PC-9 (cell line): ENCODE measurements around the gene SELENOM. TPM values are rescaled to one million over a fixed set of nuclear protein-coding genes. Genes with fewer than 3 reads are reported as not detected.

Source experiments
- BruUV-seq: library from RNA; stranded (reverse); fragments of 400-500 nt; replicated peaks from 2 replicates; lab custom pipeline; 2021; lab: Mats Ljungman, UMichigan
- CTCF ChIA-PET: fragments of 300-600 bp; sonication (Branson Sonifier 250); formaldehyde crosslinking; loops from one replicate; lab custom pipeline; 2022; ENCODE audit warnings: antibody characterized with exemption; lab: Charles Lee
- POLR2A ChIA-PET: fragments of 300-600 bp; sonication (Branson Sonifier 250); formaldehyde crosslinking; loops from one replicate; lab custom pipeline; 2022; ENCODE audit warnings: antibody characterized with exemption; ENCODE audit not compliant: unreplicated experiment; lab: Charles Lee
- DNase-seq, 2 experiments: peaks; one replicate each; pipeline versions ENCODE4 v3.0.0 to v3.0.0-alpha.2; 2015 to 2022; ENCODE audit warnings: mixed read lengths in 1 of 2
- H2AFZ ChIP-seq: fragments of 200-600 bp; sonication (generic); 2 replicates; pipeline ENCODE4 v1.8.1; 2017; ENCODE audit warnings: antibody characterized with exemption
- H3F3A ChIP-seq: fragments of 200-600 bp; sonication (generic); 2 replicates; pipeline ENCODE4 v1.8.1; 2017; ENCODE audit warnings: antibody characterized with exemption, mild to moderate bottlenecking, low read depth; ENCODE audit not compliant: insufficient read depth
- H3K27ac ChIP-seq: fragments of 200-600 bp; sonication (generic); 2 replicates; pipeline ENCODE4 v1.6.1; 2016; ENCODE audit warnings: mixed run types
- H3K27me3 ChIP-seq: fragments of 200-600 bp; sonication (generic); 2 replicates; pipeline ENCODE4 v1.6.1; 2016; ENCODE audit warnings: low read depth, mixed run types; ENCODE audit not compliant: insufficient read depth
- H3K36me3 ChIP-seq: fragments of 200-600 bp; sonication (generic); 2 replicates; pipeline ENCODE4 v1.6.1; 2016; ENCODE audit warnings: low read depth, mixed run types
- H3K4me1 ChIP-seq: fragments of 200-600 bp; sonication (generic); replicated peaks from 2 replicates; pipeline ENCODE4 v1.6.1; 2016; ENCODE audit warnings: mixed run types; ENCODE audit not compliant: insufficient read depth
- H3K4me2 ChIP-seq: fragments of 200-600 bp; sonication (generic); 2 replicates; pipeline ENCODE4 v1.6.1; 2017; ENCODE audit warnings: mixed run types
- H3K4me3 ChIP-seq: fragments of 200-600 bp; sonication (generic); 2 replicates; pipeline ENCODE4 v1.6.1; 2016; ENCODE audit warnings: mixed run types
- H3K79me2 ChIP-seq: fragments of 200-600 bp; sonication (generic); 2 replicates; pipeline ENCODE4 v1.6.1; 2017; ENCODE audit warnings: low read depth, mixed run types
- H3K9me2 ChIP-seq: fragments of 200-600 bp; sonication (generic); 2 replicates; pipeline ENCODE4 v1.8.1; 2017; ENCODE audit warnings: mild to moderate bottlenecking; ENCODE audit not compliant: insufficient read depth
- H3K9me3 ChIP-seq: fragments of 200-600 bp; sonication (generic); 2 replicates; pipeline ENCODE4 v1.8.1; 2016; ENCODE audit warnings: low read depth; ENCODE audit not compliant: insufficient read depth
- H4K20me1 ChIP-seq: fragments of 200-600 bp; sonication (generic); 2 replicates; pipeline ENCODE4 v1.8.1; 2017; ENCODE audit not compliant: insufficient read depth
- CTCF ChIP-seq: fragments of 200-600 bp; sonication (generic); conservative IDR thresholded peaks from 2 replicates; pipeline ENCODE4 v1.6.1; 2017; ENCODE audit warnings: mixed run types, antibody characterized with exemption, mild to moderate bottlenecking, moderate library complexity
- EZH2 ChIP-seq: fragments of 200-600 bp; sonication (generic); IDR thresholded peaks from 2 replicates; pipeline ENCODE4 v1.8.0; 2017; ENCODE audit warnings: antibody characterized with exemption, low read depth
- intact Hi-C: fragments of 100-400 bp; cut with micrococcal nuclease; formaldehyde crosslinking; loops from one replicate; pipeline ENCODE4 v1.10.0; 2022; ENCODE audit not compliant: unreplicated experiment
- total RNA-seq: library from RNA; stranded (reverse); gene quantifications from 2 replicates; pipeline ENCODE4 v1.2.3, GENCODE V29; 2021

SELENOM gene
- total RNA-seq, 1 experiment from 2014 or later, result 20.7 TPM

GRCh38 chr22:31056986-31057599 is 50.3 kb downstream of the SELENOM start:
- POLR2A ChIA-PET, result no interaction called here
- H3K36me3 ChIP-seq, result no peaks in the 10 kb centered on the region
- peaks cover 14% of the 10 kb centered on the region; the same call in 1 of the 2 replicates for H3F3A ChIP-seq
- H3K9me3 ChIP-seq, result no peaks in the 10 kb centered on the region
- CTCF ChIA-PET, result interaction anchor here (0.7 kb wide), 1 partner anchor 28 kb away, joined by 4 read pairs; no protein-coding TSS in a partner anchor
- H4K20me1 ChIP-seq, result no peaks in the 10 kb centered on the region
- no peak overlapping the region for H3K4me3 ChIP-seq
- peaks cover 17% of the 10 kb centered on the region for H3K4me1 ChIP-seq
- no peaks in the 10 kb centered on the region for H3K9me2 ChIP-seq
- intact Hi-C loops, result no loop called here
- no peaks in the 10 kb centered on the region for H3K79me2 ChIP-seq
- H3K27me3 ChIP-seq, result no peaks in the 10 kb centered on the region
- TF ChIP-seq EZH2 (no peak), CTCF (no peak)
- H2AFZ ChIP-seq, result no peak overlapping the region
- no TSS peak for BruUV-seq
- H3K4me2 ChIP-seq, result no peak overlapping the region
- DNase-seq, result no peak
- no peak overlapping the region for H3K27ac ChIP-seq

DNA sequence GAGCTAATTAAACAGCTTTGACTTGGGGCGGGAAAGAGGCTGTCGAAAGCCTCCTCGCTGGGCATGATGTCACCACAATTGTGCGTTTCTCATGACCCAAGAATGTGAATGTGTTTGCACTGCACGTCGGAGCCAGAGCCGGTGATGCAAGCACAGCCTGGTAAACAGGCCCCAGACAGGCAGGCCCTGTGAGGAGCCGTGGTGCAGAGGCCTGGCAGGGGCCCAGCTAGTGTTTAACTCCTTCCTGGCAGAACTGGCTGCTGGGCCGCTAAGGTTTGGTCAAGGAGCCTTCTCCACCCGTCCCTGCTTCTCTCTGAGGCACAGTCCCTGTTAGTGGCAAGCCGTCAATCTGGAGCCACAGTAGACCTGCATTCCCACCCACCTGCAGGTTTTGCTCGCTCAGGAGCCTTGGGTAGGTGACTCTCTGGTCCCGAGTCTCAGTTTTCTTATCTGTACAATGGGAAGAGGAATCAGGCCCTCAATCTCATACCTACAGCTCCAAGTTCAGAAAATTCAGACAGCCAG is 51.7 kb downstream of the SELENOM start:
- Histone ChIP-seq H3K4me3 (no peak overlapping the region), H4K20me1 (no peaks in the 10 kb centered on the region), H3K9me3 (no peaks in the 10 kb centered on the region), H3K4me1 (peaks cover 14% of the 10 kb centered on the region), H3K4me2 (peak overlapping the region; percentile 60), H3F3A (peaks cover 12% of the 10 kb centered on the region; the same call in 1 of the 2 replicates), H3K27ac (no peak overlapping the region), H3K79me2 (no peaks in the 10 kb centered on the region), H2AFZ (no peak overlapping the region), H3K9me2 (no peaks in the 10 kb centered on the region), H3K36me3 (no peaks in the 10 kb centered on the region), H3K27me3 (no peaks in the 10 kb centered on the region)
- DNase-seq, result peak; percentile 81 to 97
- intact Hi-C loops, result no loop called here
- TF ChIP-seq CTCF (no peak), EZH2 (no peak)
- ChIA-PET POLR2A (interaction anchor here (0.7 to 1.0 kb wide), 2 partner anchors 23 to 86 kb away, joined by 3 to 6 read pairs; partner anchors contain the start of gene TUG1), CTCF (interaction anchor here (0.6 kb wide), 1 partner anchor 250 kb away, joined by 3 read pairs; no protein-coding TSS in a partner anchor)
- BruUV-seq, result no TSS peak

DNA sequence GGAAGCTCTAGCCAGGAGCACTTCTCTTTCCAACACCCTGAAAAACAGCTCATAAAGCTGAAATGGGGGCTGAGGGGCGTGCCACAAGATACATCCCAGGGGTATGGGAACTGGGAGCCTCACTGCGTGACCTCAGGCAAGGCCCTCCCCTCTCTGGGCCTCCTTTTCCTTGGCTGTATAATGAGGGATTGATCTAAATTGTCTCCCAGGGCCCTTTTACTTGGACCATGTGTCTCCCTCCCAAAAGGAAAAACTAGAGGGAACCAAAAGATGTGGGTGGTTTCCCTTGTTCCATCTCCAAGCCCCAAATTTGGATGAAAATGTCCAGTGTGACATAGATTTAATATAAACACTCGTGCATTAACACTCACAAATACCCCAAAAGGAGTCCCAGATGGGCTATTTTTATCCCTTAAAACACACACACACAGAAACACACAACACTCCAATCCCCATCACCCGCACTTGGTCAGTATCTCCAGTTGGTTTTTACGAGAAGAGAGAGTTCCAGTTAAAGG is 52.2 kb downstream of the SELENOM start:
- BruUV-seq, result no TSS peak
- ChIA-PET CTCF (interaction anchor here (0.6 to 0.7 kb wide), 2 partner anchors 8 to 249 kb away, joined by 3 to 9 read pairs; no protein-coding TSS in a partner anchor), POLR2A (interaction anchor here (0.7 to 1.0 kb wide), 2 partner anchors 22 to 86 kb away, joined by 3 to 6 read pairs; partner anchors contain the start of gene TUG1)
- intact Hi-C loops, result no loop called here
- H3K4me3 ChIP-seq, result no peak overlapping the region
- DNase-seq, result no peak
- no peaks in the 10 kb centered on the region for H3K36me3 ChIP-seq
- no peak for TF ChIP-seq CTCF
- TF ChIP-seq EZH2, result no peak
- H2AFZ ChIP-seq, result no peak overlapping the region
- no peaks in the 10 kb centered on the region for H3K27me3 ChIP-seq
- peaks cover 12% of the 10 kb centered on the region for H3K4me1 ChIP-seq
- H4K20me1 ChIP-seq, result no peaks in the 10 kb centered on the region
- no peaks in the 10 kb centered on the region for H3K9me2 ChIP-seq
- peak overlapping the region; percentile 14; the same call in 1 of the 2 replicates for H3K27ac ChIP-seq
- H3K4me2 ChIP-seq, result peak overlapping the region; percentile 60
- no peaks in the 10 kb centered on the region for H3K79me2 ChIP-seq
- H3F3A ChIP-seq, result peaks cover 11% of the 10 kb centered on the region; the same call in 1 of the 2 replicates
- H3K9me3 ChIP-seq, result no peaks in the 10 kb centered on the region

Other genes starting within 250 kb of the SELENOM start
- gene MORC2, start 138.8 kb downstream of the SELENOM start, total RNA-seq, result 39.8 and 52.9 TPM in 2 replicates
- 80.6 and 105 TPM in 2 replicates for gene TUG1, start 138.3 kb downstream of the SELENOM start, total RNA-seq
- 68.8 and 76.3 TPM in 2 replicates for gene SMTN, start 26.2 kb downstream of the SELENOM start, total RNA-seq
- 1.7 and 3.1 TPM in 2 replicates for gene INPP5J, start 15.4 kb upstream of the SELENOM start, total RNA-seq
- not detected in 2 replicates for gene PLA2G3, start 32.9 kb upstream of the SELENOM start, total RNA-seq
- gene RNF185, start 52.6 kb upstream of the SELENOM start, total RNA-seq, result 13.5 and 19.1 TPM in 2 replicates
- gene LIMK2, start 104.7 kb upstream of the SELENOM start, total RNA-seq, result 32.8 and 42.5 TPM in 2 replicates
- 15.7 and 17.4 TPM in 2 replicates for gene PIK3IP1, start 184.9 kb upstream of the SELENOM start, total RNA-seq
- 27.9 and 28.2 TPM in 2 replicates for gene PATZ1, start 238.8 kb upstream of the SELENOM start, total RNA-seq